GM19099 (cell line): Measurements from ENCODE around the gene NUSAP1.

Experiments
- POLR2A ChIP-seq: IDR thresholded peaks from 3 replicates; pipeline ENCODE4 v1.6.1; 2011; ENCODE audit warnings: low read depth; ENCODE audit not compliant: insufficient read length; ENCODE audit errors: extremely low read depth

NUSAP1 gene

GRCh38 chr15:41331281-41331680 lies 1.4 kb upstream of the NUSAP1 start:
- TF ChIP-seq POLR2A = no peak

DNA sequence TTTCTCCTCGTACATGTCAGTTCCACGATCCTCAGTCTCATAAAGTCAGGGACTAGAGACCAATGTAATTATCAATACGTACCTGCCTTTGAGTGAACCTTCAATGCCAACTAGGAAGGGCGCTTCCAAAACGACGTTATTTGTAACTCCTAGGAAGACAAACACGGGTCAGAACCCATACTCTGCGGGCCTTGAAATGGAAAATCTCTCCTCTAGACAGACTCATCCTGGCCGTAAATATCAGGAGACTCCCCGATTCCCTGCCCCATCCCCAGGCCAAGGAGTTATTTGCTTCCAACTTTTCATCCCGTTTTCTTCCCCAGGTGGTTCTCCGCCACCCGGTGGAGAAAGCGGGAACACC lies 868 bp upstream of the NUSAP1 start:
- TF ChIP-seq POLR2A = no peak

DNA sequence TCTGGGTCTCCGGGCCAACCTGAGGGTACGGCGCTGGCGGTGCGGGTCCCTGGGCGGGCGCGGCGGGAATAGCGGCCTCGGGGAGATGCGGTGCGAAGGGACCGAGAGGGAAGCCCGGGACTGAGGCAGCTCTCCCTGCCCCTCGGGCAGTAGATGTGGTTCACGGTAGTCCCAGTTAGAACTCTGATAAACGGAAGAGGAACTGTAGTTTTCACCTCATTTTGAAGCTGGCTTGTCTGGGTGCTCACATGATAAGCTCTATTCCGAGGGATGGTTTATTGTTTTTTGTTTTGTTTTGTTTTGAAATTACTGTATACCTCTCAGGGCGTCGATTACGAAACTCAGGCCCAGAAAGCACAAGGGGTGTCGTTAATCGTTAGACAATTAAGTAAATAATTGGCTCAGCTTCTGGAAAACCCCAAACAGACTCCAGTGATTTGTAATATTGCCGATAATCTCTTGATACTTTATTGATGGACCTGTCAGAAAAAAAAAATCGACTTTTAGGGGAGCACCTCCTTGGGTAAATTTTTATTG lies 413 bp downstream of the NUSAP1 start:
- TF ChIP-seq POLR2A = no peak

DNA sequence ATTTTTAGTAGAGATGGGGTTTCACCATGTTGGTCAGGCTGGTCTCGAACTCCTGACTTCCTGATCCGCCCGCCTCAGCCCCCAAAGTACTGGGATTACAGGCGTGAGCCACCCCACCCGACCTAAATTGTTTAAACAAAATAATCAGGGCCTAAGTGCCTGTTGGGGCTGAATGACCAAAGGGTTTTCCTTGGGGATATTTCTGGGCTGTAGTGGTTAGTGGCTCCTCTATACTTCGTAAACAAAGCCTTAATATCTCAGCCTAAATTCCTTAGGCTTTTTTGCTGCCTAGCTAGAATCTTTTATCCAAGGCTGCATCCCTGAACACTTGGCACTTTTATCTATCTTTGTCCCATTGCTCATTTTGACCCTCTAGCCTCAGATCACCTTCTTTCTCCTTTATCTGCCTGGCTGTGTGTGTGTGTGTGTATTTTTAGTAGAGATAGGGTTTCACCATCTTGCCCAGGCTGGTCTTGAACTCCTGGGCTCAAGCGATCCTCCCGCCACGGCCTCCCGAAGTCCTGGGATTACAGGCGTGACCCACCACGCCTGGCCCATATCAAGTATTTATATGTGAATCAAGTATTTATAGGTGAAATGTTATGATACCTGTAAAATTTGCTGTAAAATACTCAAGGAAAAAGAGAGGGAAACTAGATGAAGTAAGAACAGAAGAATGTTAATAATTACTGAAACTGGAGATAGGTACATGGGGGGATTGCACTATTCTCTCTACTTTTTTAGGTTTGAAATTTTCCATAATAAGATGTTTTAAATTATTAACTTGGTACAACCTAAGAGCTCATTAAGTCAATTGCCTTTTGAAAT lies 1.8 kb downstream of the NUSAP1 start:
- TF ChIP-seq POLR2A = no peak

- TF ChIP-seq POLR2A = no peak
Observed at GRCh38 chr15:41336549-41336948, 3.9 kb downstream of the NUSAP1 start.

GRCh38 chr15:41337047-41337446 lies 4.4 kb downstream of the NUSAP1 start:
- no peak for TF ChIP-seq POLR2A

DNA sequence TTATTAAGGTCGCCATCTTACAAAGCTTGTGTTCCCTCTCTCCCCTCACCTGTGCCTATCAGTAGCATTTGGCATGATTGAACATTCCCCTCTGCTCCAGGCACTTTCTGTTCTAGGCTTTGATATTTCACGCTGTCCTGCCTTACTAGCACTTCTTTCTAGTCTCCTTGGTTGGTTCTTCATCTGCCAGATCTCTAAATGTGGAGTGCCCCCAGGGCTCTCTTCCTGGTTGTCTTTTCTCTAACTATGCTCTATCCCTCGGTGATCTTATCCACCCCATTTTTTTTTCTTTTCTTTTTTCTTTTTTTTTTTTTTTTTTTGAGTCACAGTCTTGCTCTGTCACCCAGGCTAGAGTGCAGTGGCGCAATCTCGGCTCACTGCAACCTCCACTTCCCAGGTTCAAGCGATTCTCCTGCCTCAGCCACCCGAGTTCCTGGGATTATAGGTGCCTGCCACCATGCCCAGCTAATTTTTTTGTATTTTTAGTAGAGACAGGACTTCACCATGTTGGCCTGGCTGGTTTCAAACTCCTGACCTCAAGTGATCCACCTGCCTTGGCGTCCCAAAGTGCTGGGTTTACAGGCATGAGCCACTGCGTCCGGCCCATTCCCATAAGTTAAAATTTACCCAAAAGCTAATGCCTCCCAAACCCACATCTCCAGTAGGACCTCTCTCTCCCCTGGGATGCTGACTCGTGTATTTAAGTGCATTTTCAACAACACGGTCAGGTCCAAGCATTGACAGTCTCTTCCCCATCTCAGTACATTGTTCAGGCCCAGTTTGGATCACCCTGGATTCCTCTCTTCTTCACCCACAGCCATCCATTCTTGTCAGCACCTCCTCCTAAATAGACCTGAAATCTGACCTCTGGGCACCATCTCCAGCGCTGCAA lies 5.2 kb downstream of the NUSAP1 start:
- no peak for TF ChIP-seq POLR2A

- no peak for TF ChIP-seq POLR2A
Observed at GRCh38 chr15:41340189-41340695, 7.6 kb downstream of the NUSAP1 start.

DNA sequence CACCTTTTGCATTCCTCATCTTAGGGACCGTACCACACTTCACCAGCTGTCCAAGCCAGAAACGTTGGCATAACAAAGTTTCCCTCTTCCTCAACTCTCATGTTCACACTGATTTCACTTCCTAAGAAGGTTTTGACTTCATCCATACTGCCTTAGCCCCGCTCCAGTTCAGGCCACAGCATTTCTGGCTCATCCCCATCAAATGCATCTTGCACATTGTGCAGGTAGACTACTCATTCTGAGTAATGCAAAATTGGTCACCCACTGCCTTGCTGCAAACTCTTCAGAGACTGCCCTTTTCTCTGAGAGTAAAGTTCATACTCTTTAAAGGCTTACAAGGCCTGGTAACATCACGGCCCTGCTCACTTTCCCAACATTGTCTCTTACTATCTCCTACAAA lies 8.8 kb downstream of the NUSAP1 start:
- no peak for TF ChIP-seq POLR2A

DNA sequence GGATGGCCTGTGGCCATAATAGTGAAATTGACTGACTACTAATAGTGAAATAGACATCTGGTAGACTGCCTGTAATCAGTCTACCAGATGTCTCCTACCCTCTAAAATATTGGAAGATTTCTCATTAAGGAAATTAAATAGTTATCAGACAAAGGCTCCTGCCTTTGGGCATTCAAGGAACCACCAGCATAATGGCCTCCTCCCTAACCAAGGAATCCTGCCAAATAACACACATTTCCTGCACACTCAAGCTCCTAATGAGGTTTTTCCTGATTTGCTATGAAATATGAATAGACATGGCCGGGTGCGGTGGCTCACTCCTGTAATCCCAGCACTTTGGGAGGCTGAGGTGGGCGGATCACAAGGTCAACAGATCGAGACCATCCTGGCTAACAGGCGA lies 14.6 kb downstream of the NUSAP1 start:
- TF ChIP-seq POLR2A = no peak

DNA sequence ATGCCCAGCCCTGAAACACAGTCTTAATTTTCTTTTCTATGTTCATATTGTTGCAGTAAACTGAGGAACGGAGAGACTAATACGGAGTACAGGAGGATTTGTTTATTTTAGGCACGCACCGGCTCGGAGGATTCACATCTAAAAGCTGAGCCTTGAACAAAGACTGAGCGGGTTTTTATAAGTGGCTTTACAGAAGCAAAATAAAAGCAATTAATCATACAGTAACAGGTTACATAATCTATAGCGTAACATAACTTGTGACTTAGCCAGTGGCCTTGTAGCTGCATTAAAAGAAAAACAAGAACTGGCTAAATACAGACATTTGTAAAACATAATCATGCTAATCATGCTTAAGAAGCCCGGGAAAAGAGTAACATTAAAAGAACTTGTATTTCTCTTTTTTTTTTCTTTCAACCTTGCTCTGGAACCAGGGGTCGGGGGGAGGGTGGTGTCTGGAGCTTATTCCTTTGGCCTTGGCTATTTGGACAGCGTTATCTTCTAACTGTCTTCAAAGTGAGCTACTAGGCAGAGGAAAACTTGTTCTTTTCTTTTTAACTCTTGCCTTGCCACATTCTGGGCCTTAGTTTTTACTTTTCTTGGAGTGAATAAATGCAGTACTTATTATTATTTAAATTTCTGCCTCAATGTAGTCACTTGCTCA lies 17.5 kb downstream of the NUSAP1 start:
- TF ChIP-seq POLR2A = no peak

DNA sequence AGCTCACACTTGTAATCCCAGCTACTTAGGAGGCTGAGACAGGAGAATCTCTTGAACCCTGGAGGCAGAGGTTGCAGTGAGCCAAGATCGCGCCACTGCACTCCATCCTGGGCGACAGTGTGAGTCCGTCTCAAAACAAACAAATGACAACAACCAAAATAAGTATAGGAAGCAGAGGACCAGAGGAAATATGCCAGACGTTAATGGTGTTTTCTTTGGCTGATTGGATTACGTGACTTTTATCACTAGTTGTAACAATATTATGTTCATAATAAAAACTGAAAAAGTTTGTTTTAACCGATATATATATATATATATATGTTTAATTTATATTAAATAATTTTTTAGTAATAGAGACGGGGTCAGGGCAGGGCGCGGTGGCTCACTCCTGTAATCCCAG lies 21.7 kb downstream of the NUSAP1 start:
- TF ChIP-seq POLR2A = no peak

DNA sequence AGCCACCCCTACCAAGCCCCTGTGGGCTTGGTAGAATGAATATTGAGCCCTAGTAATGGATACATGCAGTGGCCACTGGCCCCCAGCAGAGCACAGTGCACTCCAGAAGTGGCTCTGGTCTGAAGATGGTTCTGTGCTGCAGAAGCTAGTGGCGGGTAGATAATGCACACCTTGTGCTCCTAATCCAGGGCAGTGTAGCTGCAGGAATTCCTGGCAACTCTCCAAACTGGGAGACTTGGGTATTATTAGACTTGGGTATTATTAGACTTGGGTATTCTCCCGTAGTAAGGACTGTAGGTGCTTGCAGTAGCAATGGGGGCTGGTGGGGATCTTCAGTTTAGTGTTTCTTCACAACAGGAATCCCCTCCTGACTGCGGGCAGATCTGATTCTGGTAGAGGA lies 34.7 kb downstream of the NUSAP1 start:
- TF ChIP-seq POLR2A = no peak

GRCh38 chr15:41377978-41378377 lies 45.3 kb downstream of the NUSAP1 start:
- TF ChIP-seq POLR2A = no peak

GRCh38 chr15:41387646-41388045 lies 55.0 kb downstream of the NUSAP1 start:
- no peak for TF ChIP-seq POLR2A
